Measurements from ENCODE around the gene CADM1.

- no peak for TF ChIP-seq CTCF (conservative IDR thresholded peaks at IDR 0.05 in 1 of 2, IDR thresholded peaks at IDR 0.05 in 1 of 2; ENCODE audit: low read depth in 1 of 2, low read length in 2 of 2)
- no peak for TF ChIP-seq EZH2 (IDR thresholded peaks at IDR 0.05; ENCODE audit: low read length, missing control alignments)
These were observed 325.5 kb downstream of the CADM1 start for GRCh38 chr11:115178705-115179104.
